Measurements from ENCODE around the gene C22orf39. TPM values are rescaled to one million over a fixed set of nuclear protein-coding genes. Genes with fewer than 3 reads are reported as not detected.

Gene C22orf39
- total RNA-seq, 3 donors from 2014 or later: 21.9 to 60.4 (median 28.0) TPM

DNA sequence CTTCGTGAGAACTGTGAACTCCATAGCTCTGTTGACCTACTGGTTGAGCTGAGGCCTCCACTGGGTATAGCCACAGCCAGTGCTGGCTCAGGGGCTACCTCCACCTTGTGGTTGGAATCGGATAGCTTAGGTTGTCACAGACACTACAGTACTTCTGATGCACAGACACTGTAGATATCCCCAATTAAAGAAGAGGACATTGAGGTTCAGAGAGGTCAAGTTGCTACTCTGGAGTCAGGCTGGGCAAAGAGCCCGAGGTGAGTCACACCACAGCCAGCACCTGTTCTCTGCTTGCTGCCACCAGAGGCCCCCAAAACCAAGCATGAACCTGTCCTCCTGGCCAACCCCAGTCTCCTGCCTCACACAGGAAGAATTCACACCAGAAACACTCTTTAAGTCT lies 26.1 kb upstream of the C22orf39 start:
- Histone ChIP-seq H3K36me3 (ENCODE audit: low read depth) (peaks cover 12% of the 10 kb centered on the region), H3K9me3 (no peaks in the 10 kb centered on the region), H3K4me1 (ENCODE audit: low read depth) (peaks cover 10% of the 10 kb centered on the region), H3K4me3 (no peak overlapping the region)
- intact Hi-C loops (cut with DNase I, micrococcal nuclease): no loop called here
- TF ChIP-seq, protein P1, sequence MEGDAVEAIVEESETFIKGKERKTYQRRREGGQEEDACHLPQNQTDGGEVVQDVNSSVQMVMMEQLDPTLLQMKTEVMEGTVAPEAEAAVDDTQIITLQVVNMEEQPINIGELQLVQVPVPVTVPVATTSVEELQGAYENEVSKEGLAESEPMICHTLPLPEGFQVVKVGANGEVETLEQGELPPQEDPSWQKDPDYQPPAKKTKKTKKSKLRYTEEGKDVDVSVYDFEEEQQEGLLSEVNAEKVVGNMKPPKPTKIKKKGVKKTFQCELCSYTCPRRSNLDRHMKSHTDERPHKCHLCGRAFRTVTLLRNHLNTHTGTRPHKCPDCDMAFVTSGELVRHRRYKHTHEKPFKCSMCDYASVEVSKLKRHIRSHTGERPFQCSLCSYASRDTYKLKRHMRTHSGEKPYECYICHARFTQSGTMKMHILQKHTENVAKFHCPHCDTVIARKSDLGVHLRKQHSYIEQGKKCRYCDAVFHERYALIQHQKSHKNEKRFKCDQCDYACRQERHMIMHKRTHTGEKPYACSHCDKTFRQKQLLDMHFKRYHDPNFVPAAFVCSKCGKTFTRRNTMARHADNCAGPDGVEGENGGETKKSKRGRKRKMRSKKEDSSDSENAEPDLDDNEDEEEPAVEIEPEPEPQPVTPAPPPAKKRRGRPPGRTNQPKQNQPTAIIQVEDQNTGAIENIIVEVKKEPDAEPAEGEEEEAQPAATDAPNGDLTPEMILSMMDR (IDR thresholded peaks at IDR 0.05): no peak
- ATAC-seq: no peak
- no peak for DNase-seq

DNA sequence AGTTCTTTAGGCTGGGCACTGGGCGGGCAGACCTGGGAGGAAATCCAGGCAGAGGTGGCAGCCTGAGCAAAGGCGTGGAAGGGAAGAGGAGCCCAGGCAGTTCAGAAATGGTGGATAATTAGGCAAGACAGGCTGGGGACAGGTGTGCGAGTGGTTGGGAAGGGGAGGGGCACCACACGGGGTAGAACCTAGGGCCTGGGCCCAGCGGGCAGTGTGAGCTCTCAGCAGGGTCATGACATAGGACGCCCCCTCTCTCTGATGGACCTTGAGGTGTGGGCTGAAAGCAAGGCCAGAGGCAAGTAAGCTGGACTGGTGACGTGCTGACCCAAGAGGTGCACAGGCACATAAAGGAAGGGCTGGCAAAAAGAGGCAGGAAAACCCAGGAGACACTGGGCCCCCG lies 24.7 kb upstream of the C22orf39 start:
- Histone ChIP-seq H3K9me3 (no peaks in the 10 kb centered on the region), H3K4me1 (ENCODE audit: low read depth) (peaks cover 2% of the 10 kb centered on the region), H3K4me3 (no peak overlapping the region), H3K36me3 (ENCODE audit: low read depth) (peaks cover 16% of the 10 kb centered on the region)
- TF ChIP-seq, protein P1 (IDR thresholded peaks at IDR 0.05): no peak
- DNase-seq (no peak), ATAC-seq (no peak)
- intact Hi-C loops (cut with DNase I, micrococcal nuclease): no loop called here

DNA sequence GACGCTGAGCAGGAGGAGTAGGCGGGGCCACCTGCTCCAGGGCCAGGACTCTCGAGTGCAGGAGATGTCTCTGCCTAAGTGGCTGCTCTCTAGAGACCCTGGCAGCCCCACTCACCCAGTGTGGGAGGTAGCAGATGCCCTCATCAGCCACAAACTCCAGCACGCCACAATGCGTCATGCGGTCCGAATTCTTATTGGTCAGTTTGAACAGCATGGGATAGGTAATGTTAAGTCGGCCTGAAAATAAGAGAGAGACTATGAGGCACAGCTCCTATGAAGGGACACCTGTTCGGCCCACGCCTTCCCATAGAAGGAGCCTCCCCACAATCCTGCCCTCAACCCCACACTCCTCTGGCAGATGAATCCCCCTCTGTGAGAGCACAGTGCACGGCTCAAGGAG lies 24.1 kb upstream of the C22orf39 start:
- Histone ChIP-seq H3K4me1 (ENCODE audit: low read depth) (no peaks in the 10 kb centered on the region), H3K4me3 (no peak overlapping the region), H3K36me3 (ENCODE audit: low read depth) (peaks cover 20% of the 10 kb centered on the region), H3K9me3 (no peaks in the 10 kb centered on the region)
- TF ChIP-seq, protein P1 (IDR thresholded peaks at IDR 0.05): no peak
- intact Hi-C loops (cut with DNase I, micrococcal nuclease): no loop called here
- no peak for ATAC-seq
- DNase-seq: no peak

DNA sequence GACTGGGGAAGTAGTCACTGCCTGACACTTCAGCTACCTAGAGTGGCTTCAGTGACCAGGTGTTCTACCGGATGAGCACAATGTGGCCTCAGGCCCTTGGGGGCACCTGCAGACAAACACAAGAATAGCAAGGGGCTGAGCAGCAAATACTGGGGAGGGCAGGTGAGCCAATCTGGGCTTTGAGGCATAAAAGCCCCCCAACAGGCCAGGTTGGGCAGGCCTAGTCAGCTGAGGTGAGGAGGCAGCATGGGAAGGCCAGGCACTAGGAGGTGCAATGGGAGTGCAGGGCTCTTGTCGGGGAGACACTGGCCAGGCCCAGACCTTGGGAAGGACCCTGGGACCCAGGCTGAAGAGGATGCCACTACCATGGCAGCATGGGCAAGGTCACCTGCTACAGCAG lies 22.5 kb upstream of the C22orf39 start:
- no peaks in the 10 kb centered on the region for H3K4me1 ChIP-seq (ENCODE audit: low read depth)
- H3K4me3 ChIP-seq: no peak overlapping the region
- TF ChIP-seq, protein P1 (IDR thresholded peaks at IDR 0.05): no peak
- no peak for DNase-seq
- intact Hi-C loops (cut with DNase I, micrococcal nuclease): no loop called here
- peaks cover 29% of the 10 kb centered on the region for H3K36me3 ChIP-seq (ENCODE audit: low read depth)
- ATAC-seq: no peak
- H3K9me3 ChIP-seq: no peaks in the 10 kb centered on the region

DNA sequence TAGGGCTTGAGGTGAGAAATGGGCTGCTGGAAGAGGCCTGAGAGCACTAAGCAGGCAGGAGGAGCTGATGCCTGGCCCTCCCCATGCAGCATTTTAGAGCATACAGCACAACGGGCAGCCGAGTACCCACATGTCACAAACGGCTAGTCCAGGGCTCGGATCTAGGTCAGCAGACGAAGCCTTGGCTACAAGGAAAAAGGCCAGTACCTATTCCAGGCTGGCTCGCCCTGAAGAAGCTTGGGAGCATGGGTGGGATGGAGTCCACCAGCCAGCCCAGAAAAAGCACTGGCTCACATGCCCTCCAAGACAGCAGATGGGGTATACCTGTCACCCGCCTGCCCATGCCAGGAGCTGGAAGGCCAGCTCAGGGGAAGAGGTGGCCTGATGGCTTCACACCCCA lies 21.9 kb upstream of the C22orf39 start:
- H3K36me3 ChIP-seq (ENCODE audit: low read depth): peaks cover 29% of the 10 kb centered on the region
- TF ChIP-seq, protein P1 (IDR thresholded peaks at IDR 0.05): no peak
- no peaks in the 10 kb centered on the region for H3K4me1 ChIP-seq (ENCODE audit: low read depth)
- no peak for ATAC-seq
- no peaks in the 10 kb centered on the region for H3K9me3 ChIP-seq
- intact Hi-C loops (cut with DNase I, micrococcal nuclease): no loop called here
- DNase-seq: no peak
- no peak overlapping the region for H3K4me3 ChIP-seq

DNA sequence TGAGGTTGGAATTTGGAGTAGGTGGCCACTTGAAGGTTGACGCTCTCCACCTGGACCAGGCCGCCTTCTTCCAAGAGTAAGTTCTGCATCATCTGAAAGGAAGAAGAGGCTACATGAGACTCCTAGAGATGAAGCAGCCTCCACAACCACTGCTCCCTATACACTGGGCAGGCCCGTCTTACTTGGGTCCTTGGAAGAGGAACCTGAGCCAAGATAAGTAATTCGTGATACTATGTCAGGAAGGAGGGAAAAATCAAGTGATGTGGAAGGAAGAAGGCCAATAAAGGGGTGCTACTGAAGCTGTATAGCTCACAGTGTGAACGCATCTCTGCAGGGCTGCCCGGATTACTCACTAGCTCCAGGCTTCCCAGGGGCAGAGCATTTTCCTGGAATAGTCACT lies 20.4 kb upstream of the C22orf39 start:
- no peak overlapping the region for H3K4me3 ChIP-seq
- intact Hi-C loops (cut with DNase I, micrococcal nuclease): no loop called here
- DNase-seq (no peak), ATAC-seq (no peak)
- no peaks in the 10 kb centered on the region for H3K4me1 ChIP-seq (ENCODE audit: low read depth)
- TF ChIP-seq, protein P1 (IDR thresholded peaks at IDR 0.05): no peak
- no peaks in the 10 kb centered on the region for H3K9me3 ChIP-seq
- peaks cover 29% of the 10 kb centered on the region for H3K36me3 ChIP-seq (ENCODE audit: low read depth)
